Measurements from ENCODE around the gene PLA2G3.
A peak's percentile ranks its signal among the peaks of the same experiment; 100 is the strongest.

PLA2G3 gene

GRCh38 chr22:31103111-31103510 lies 37.2 kb downstream of the PLA2G3 start:
- H3K4me3 ChIP-seq (ENCODE audit: low read depth, low read length) = no peak overlapping the region
- H3K27ac ChIP-seq = no peak overlapping the region
- TF ChIP-seq CTCF (IDR thresholded peaks at IDR 0.05; ENCODE audit: low read depth, low read length) = no peak
- no peaks in the 10 kb centered on the region for H3K27me3 ChIP-seq (ENCODE audit: insufficient read depth, low read depth, severe bottlenecking)
- no peak for DNase-seq
- H3K36me3 ChIP-seq = peaks cover 17% of the 10 kb centered on the region
- H3K9me3 ChIP-seq (ENCODE audit: severe bottlenecking) = no peaks in the 10 kb centered on the region

- Histone ChIP-seq H3K4me3 (ENCODE audit: low read depth, low read length) (no peak overlapping the region), H3K36me3 (peaks cover 21% of the 10 kb centered on the region), H3K27ac (no peak overlapping the region), H3K27me3 (ENCODE audit: insufficient read depth, low read depth, severe bottlenecking) (no peaks in the 10 kb centered on the region), H3K9me3 (ENCODE audit: severe bottlenecking) (no peaks in the 10 kb centered on the region)
- TF ChIP-seq CTCF (IDR thresholded peaks at IDR 0.05; ENCODE audit: low read depth, low read length) = no peak
- DNase-seq = peak; percentile 28
Observed at GRCh38 chr22:31102441-31103081, 37.7 kb downstream of the PLA2G3 start.

- no peaks in the 10 kb centered on the region for H3K27me3 ChIP-seq (ENCODE audit: insufficient read depth, low read depth, severe bottlenecking)
- TF ChIP-seq CTCF (IDR thresholded peaks at IDR 0.05; ENCODE audit: low read depth, low read length) = no peak
- no peak overlapping the region for H3K4me3 ChIP-seq (ENCODE audit: low read depth, low read length)
- no peak for DNase-seq
- no peak overlapping the region for H3K27ac ChIP-seq
- no peaks in the 10 kb centered on the region for H3K9me3 ChIP-seq (ENCODE audit: severe bottlenecking)
- peaks cover 35% of the 10 kb centered on the region for H3K36me3 ChIP-seq
Observed at GRCh38 chr22:31100762-31101525, 39.4 kb downstream of the PLA2G3 start.

GRCh38 chr22:31099841-31100761 lies 40.2 kb downstream of the PLA2G3 start:
- Histone ChIP-seq H3K9me3 (ENCODE audit: severe bottlenecking) (no peaks in the 10 kb centered on the region), H3K4me3 (ENCODE audit: low read depth, low read length) (no peak overlapping the region), H3K36me3 (peaks cover 44% of the 10 kb centered on the region), H3K27me3 (ENCODE audit: insufficient read depth, low read depth, severe bottlenecking) (no peaks in the 10 kb centered on the region), H3K27ac (no peak overlapping the region)
- DNase-seq = no peak
- TF ChIP-seq CTCF (IDR thresholded peaks at IDR 0.05; ENCODE audit: low read depth, low read length) = no peak

- Histone ChIP-seq H3K36me3 (peaks cover 49% of the 10 kb centered on the region), H3K27ac (no peak overlapping the region)
Observed at GRCh38 chr22:31099386-31099785, 40.9 kb downstream of the PLA2G3 start.

More at GRCh38 chr22:31099386-31099785, 40.9 kb downstream of the PLA2G3 start:
- no peak for TF ChIP-seq CTCF (IDR thresholded peaks at IDR 0.05; ENCODE audit: low read depth, low read length)
- Histone ChIP-seq H3K4me3 (ENCODE audit: low read depth, low read length) (no peak overlapping the region), H3K27me3 (ENCODE audit: insufficient read depth, low read depth, severe bottlenecking) (no peaks in the 10 kb centered on the region), H3K9me3 (ENCODE audit: severe bottlenecking) (no peaks in the 10 kb centered on the region)
- no peak for DNase-seq
